HepG2 (cell line): ENCODE measurements around the gene CACNB4. TPM values are rescaled to one million over a fixed set of nuclear protein-coding genes. Genes with fewer than 3 reads are reported as not detected.

Experiments
- polyA plus RNA-seq, 8 experiments: library from polyadenylated mRNA; depleted of rRNA in 3 of 8; stranded (reverse) in 7 of 8; unstranded in 1 of 8; fragments of >200 nt; fragmentation: Illumina TruSeq in 4 of 8; extraction: Trizol in 4 of 8; gene quantifications; 2 replicates each; pipeline versions ENCODE4 v1.2.1 to v1.2.3, GENCODE V29; 2011 to 2016; ENCODE audit warnings: low read depth in 4 of 8, missing spikeins in 1 of 8, mixed read lengths in 1 of 8; ENCODE audit not compliant: insufficient read depth in 1 of 8
- small RNA-seq, 3 experiments: library from RNA; depleted of rRNA; stranded (forward); fragments of <200 nt; gene quantifications; one replicate each; pipeline ENCODE3, GENCODE V24; 2012; ENCODE audit warnings: low read depth in 2 of 3, low replicate concordance in 1 of 3; ENCODE audit not compliant: insufficient read length in 3 of 3, insufficient read depth in 2 of 3
- total RNA-seq, 5 experiments: library from RNA; depleted of rRNA; stranded (reverse); fragments of >200 nt; fragmentation: Illumina TruSeq; extraction: Trizol; gene quantifications; 2 replicates each; pipeline ENCODE4 v1.2.3, GENCODE V29; 2016; ENCODE audit warnings: low read depth in 1 of 5

The CACNB4 gene
- total and polyA plus RNA-seq, 2 of the 13 experiments (the other 11 are each of a cell fraction or from before 2014, with no cell fraction given): 5.1 to 14.3 TPM

Small RNA genes within 50 kb of the gene (small RNA-seq; reads per million reads assigned to genes)
- gene RPL30P2: 0 to 0.97 (median 0) reads per million in 3 experiments

Other genes with a start within 250 kb of the CACNB4 start
- 24.1 and 29.2 TPM in 2 replicates for gene STAM2, start 76.7 kb upstream of the CACNB4 start, total RNA-seq (2016; rRNA removed; fragmentation: Illumina TruSeq; extraction: Trizol)
- gene STAM2, start 76.7 kb upstream of the CACNB4 start, polyA plus RNA-seq (2011; rRNA removed): 12.6 and 14.7 TPM in 2 replicates
- gene FMNL2, start 236.1 kb upstream of the CACNB4 start, total RNA-seq (2016; rRNA removed; fragmentation: Illumina TruSeq; extraction: Trizol): 63.2 and 66.5 TPM in 2 replicates
- gene FMNL2, start 236.1 kb upstream of the CACNB4 start, polyA plus RNA-seq (2011; rRNA removed): 62.5 and 67.7 TPM in 2 replicates